ENCODE measurements around the gene RAX2.

- TF ChIP-seq EZH2 (IDR thresholded peaks at IDR 0.05; ENCODE audit: low read length, missing control alignments) (no peak), CTCF (conservative IDR thresholded peaks at IDR 0.05 in 1 of 2, IDR thresholded peaks at IDR 0.05 in 1 of 2; ENCODE audit: low read depth in 1 of 2, low read length in 2 of 2) (peak; percentile 56 to 68)
Observed at GRCh38 chr19:3761382-3762129, 10.5 kb downstream of the RAX2 start, which contains the start of gene APBA3.

Data from fibroblast of lung (primary cell).